Measurements from ENCODE around the gene UTP14C. TPM values are rescaled to one million over a fixed set of nuclear protein-coding genes. Genes with fewer than 3 reads are reported as not detected.

UTP14C gene
- total and polyA plus RNA-seq, 2 of the 13 experiments (the other 11 are each of a cell fraction or from before 2014, with no cell fraction given): 8.8 to 12.2 TPM

DNA sequence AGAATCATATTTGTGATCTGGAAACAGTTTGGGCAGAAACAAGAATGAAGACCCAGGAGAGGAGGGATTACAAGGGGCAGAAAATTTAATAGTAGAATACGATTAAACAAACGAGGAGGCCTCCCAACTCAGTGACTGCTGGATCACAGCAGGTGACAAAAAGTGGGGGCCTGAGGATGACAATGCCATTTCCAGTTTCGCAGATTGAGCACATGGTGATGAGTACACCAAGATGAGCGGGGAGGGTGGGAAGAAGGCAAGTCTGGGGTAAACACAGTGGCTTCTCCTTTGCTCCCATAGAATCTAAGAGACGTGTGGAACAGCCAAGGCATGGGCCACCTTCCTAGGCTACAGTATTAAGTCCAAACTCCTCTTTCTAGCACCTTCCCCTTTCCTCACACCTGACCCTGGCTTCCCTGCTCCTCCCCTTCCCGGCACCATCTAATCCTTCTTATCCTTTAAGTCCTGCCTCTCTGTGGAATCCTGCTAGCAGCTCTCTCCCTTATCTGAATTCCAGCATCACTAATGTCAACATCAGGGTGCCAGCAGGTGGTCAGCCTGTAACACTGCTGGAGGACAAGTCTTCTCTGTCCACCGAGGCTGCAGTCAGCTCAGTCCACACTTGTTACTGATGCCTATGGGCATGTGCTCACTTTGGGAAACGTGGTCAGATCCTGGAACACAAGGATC lies 26.7 kb upstream of the UTP14C start (continued):
- TF ChIP-seq, protein P1, sequence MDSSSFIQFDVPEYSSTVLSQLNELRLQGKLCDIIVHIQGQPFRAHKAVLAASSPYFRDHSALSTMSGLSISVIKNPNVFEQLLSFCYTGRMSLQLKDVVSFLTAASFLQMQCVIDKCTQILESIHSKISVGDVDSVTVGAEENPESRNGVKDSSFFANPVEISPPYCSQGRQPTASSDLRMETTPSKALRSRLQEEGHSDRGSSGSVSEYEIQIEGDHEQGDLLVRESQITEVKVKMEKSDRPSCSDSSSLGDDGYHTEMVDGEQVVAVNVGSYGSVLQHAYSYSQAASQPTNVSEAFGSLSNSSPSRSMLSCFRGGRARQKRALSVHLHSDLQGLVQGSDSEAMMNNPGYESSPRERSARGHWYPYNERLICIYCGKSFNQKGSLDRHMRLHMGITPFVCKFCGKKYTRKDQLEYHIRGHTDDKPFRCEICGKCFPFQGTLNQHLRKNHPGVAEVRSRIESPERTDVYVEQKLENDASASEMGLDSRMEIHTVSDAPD (CRISPR knock-in tag; IDR thresholded peaks at IDR 0.05): 0 out of 2 replicates have a peak, but pooled peaks have one; percentile 27
- TF ChIP-seq ATF7-NPFF (CRISPR knock-in tag; IDR thresholded peaks at IDR 0.05; ENCODE audit: low read depth): no peak
- no peak for TF ChIP-seq POLR2AphosphoS5 (IDR thresholded peaks at IDR 0.05; ENCODE audit: low read depth, low read length)
- TF ChIP-seq NCOA5 (CRISPR knock-in tag; IDR thresholded peaks at IDR 0.05): no peak
- TF ChIP-seq CBX5 (CRISPR knock-in tag; IDR thresholded peaks at IDR 0.05; ENCODE audit: borderline replicate concordance): peak; percentile 82; the same call in 1 of the 2 replicates
- TF ChIP-seq, protein P2, sequence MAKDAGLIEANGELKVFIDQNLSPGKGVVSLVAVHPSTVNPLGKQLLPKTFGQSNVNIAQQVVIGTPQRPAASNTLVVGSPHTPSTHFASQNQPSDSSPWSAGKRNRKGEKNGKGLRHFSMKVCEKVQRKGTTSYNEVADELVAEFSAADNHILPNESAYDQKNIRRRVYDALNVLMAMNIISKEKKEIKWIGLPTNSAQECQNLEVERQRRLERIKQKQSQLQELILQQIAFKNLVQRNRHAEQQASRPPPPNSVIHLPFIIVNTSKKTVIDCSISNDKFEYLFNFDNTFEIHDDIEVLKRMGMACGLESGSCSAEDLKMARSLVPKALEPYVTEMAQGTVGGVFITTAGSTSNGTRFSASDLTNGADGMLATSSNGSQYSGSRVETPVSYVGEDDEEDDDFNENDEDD (CRISPR knock-in tag; IDR thresholded peaks at IDR 0.05; ENCODE audit: borderline replicate concordance): peak; percentile 57; the same call in 1 of the 2 replicates
- 0 out of 2 replicates have a peak, but pooled peaks have one; percentile 51 for TF ChIP-seq ZNF337 (CRISPR knock-in tag; IDR thresholded peaks at IDR 0.05; ENCODE audit: borderline replicate concordance, low read depth)
- TF ChIP-seq, protein P3, sequence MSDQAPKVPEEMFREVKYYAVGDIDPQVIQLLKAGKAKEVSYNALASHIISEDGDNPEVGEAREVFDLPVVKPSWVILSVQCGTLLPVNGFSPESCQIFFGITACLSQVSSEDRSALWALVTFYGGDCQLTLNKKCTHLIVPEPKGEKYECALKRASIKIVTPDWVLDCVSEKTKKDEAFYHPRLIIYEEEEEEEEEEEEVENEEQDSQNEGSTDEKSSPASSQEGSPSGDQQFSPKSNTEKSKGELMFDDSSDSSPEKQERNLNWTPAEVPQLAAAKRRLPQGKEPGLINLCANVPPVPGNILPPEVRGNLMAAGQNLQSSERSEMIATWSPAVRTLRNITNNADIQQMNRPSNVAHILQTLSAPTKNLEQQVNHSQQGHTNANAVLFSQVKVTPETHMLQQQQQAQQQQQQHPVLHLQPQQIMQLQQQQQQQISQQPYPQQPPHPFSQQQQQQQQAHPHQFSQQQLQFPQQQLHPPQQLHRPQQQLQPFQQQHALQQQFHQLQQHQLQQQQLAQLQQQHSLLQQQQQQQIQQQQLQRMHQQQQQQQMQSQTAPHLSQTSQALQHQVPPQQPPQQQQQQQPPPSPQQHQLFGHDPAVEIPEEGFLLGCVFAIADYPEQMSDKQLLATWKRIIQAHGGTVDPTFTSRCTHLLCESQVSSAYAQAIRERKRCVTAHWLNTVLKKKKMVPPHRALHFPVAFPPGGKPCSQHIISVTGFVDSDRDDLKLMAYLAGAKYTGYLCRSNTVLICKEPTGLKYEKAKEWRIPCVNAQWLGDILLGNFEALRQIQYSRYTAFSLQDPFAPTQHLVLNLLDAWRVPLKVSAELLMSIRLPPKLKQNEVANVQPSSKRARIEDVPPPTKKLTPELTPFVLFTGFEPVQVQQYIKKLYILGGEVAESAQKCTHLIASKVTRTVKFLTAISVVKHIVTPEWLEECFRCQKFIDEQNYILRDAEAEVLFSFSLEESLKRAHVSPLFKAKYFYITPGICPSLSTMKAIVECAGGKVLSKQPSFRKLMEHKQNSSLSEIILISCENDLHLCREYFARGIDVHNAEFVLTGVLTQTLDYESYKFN (CRISPR knock-in tag; conservative IDR thresholded peaks at IDR 0.05): peak; percentile 79
- TF ChIP-seq, protein P4, sequence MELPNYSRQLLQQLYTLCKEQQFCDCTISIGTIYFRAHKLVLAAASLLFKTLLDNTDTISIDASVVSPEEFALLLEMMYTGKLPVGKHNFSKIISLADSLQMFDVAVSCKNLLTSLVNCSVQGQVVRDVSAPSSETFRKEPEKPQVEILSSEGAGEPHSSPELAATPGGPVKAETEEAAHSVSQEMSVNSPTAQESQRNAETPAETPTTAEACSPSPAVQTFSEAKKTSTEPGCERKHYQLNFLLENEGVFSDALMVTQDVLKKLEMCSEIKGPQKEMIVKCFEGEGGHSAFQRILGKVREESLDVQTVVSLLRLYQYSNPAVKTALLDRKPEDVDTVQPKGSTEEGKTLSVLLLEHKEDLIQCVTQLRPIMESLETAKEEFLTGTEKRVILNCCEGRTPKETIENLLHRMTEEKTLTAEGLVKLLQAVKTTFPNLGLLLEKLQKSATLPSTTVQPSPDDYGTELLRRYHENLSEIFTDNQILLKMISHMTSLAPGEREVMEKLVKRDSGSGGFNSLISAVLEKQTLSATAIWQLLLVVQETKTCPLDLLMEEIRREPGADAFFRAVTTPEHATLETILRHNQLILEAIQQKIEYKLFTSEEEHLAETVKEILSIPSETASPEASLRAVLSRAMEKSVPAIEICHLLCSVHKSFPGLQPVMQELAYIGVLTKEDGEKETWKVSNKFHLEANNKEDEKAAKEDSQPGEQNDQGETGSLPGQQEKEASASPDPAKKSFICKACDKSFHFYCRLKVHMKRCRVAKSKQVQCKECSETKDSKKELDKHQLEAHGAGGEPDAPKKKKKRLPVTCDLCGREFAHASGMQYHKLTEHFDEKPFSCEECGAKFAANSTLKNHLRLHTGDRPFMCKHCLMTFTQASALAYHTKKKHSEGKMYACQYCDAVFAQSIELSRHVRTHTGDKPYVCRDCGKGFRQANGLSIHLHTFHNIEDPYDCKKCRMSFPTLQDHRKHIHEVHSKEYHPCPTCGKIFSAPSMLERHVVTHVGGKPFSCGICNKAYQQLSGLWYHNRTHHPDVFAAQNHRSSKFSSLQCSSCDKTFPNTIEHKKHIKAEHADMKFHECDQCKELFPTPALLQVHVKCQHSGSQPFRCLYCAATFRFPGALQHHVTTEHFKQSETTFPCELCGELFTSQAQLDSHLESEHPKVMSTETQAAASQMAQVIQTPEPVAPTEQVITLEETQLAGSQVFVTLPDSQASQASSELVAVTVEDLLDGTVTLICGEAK (IDR thresholded peaks at IDR 0.05): no peak
- TF ChIP-seq, protein P4 (CRISPR knock-in tag; IDR thresholded peaks at IDR 0.05): peak; percentile 35; the same call in 1 of the 2 replicates
- TF ChIP-seq NPAS2 (CRISPR knock-in tag; IDR thresholded peaks at IDR 0.05; ENCODE audit: borderline replicate concordance): no peak
- no peak for TF ChIP-seq ZNF136 (CRISPR knock-in tag; IDR thresholded peaks at IDR 0.05; ENCODE audit: low read depth)
